Aorta (tissue), 5 donors: ENCODE data around the gene FHIP1A. TPM values are rescaled to one million over a fixed set of nuclear protein-coding genes. Genes with fewer than 3 reads are reported as not detected.
"Not testable (repeated sequence)": the region's sequence is repeated elsewhere in the genome, so short reads cannot be mapped to it uniquely, and the experiment has no call there.

ENCODE experiments used
- ATAC-seq: fragments of 200-7000 bp; cut with Tn5 transposase; one replicate; pipeline ENCODE4 v1.9.1; 2022; ENCODE audit warnings: moderate library complexity; ENCODE audit not compliant: low FRiP score
- DNase-seq, 2 donors: peaks; one replicate each; pipeline ENCODE4 v3.0.0-alpha.2; 2020
- H3K27ac ChIP-seq, 2 donors: one replicate each; pipeline ENCODE4 v1.5.1; 2013; ENCODE audit warnings: low read length in 2 of 2, mild to moderate bottlenecking in 2 of 2, moderate library complexity in 2 of 2, control low read depth in 1 of 2, inconsistent platforms in 1 of 2, low read depth in 1 of 2
- H3K27me3 ChIP-seq, 2 donors: one replicate each; pipeline ENCODE4 v1.6.1; 2013; ENCODE audit warnings: control low read depth in 1 of 2, low read length in 1 of 2, mild to moderate bottlenecking in 1 of 2, moderate library complexity in 1 of 2; ENCODE audit not compliant: insufficient read depth in 2 of 2, control insufficient read depth in 1 of 2
- H3K36me3 ChIP-seq, 2 donors: one replicate each; pipeline ENCODE4 v1.6.1; 2013; ENCODE audit warnings: control low read depth in 1 of 2, low read length in 1 of 2, mild to moderate bottlenecking in 1 of 2; ENCODE audit not compliant: insufficient read depth in 2 of 2, control insufficient read depth in 1 of 2
- H3K4me1 ChIP-seq, 2 donors: one replicate each; pipeline ENCODE4 v1.6.1; 2013; ENCODE audit warnings: low read length in 2 of 2, control low read depth in 1 of 2, mild to moderate bottlenecking in 1 of 2, moderate library complexity in 1 of 2; ENCODE audit not compliant: insufficient read depth in 2 of 2, control insufficient read depth in 1 of 2
- H3K4me3 ChIP-seq, 2 donors: one replicate each; pipeline ENCODE4 v1.5.1; 2013; ENCODE audit warnings: low read length in 2 of 2, control low read depth in 1 of 2, mild to moderate bottlenecking in 1 of 2
- H3K9me3 ChIP-seq: one replicate; pipeline ENCODE4 v1.6.1; 2013; ENCODE audit warnings: mild to moderate bottlenecking, low read length; ENCODE audit not compliant: control insufficient read depth
- WGBS, 2 donors: extraction: QIAGEN DNeasy Blood & Tissue Kit; methylation state at CpG; one replicate each; pipeline ENCODE4 v1.1.7; 2013; 5-methylcytosine and 5-hydroxymethylcytosine counted together
- intact Hi-C, 2 donors: fragments of 100-400 bp; cut with DNase I; formaldehyde crosslinking; loops; one replicate each; pipeline versions ENCODE4 v1.14.2 to v1.15.0; 2022
- long read RNA-seq, 2 donors: library from polyadenylated mRNA; unstranded; transcript quantifications; one replicate each; pipeline ENCODE4 v2.0.0, GENCODE V29; 2020 to 2021
- polyA plus RNA-seq, 2 donors: library from polyadenylated mRNA; stranded (reverse); fragments of 200-250 nt; gene quantifications; one replicate each; pipeline ENCODE4 v1.2.3, GENCODE V29; 2013
- total RNA-seq, 2 donors: library from RNA; stranded (reverse); fragmentation: NEBNext Ultra II Directional; extraction: Animal tissue kit (Norgen Biotek cat#: 25700); gene quantifications; one replicate each; pipeline ENCODE4 v1.2.1, GENCODE V29; 2021
- donor health status: healthy with polysubstance abuse.
- donor health status: Bipolar disorder and iron deficiency.
- donor health status: DM: no; HTN: no; CAD: no.
- donor health status: DM: no; HTN: no; CAD: no.
- donor health status: DM: yes; HTN: yes; CAD: no.

The FHIP1A gene
- total RNA-seq, result 1 to 10 TPM; 2.8 to 6.2 TPM
- polyA plus RNA-seq, result under 1 TPM in 1 of 2 donors, not detected in 1; 0.88 TPM
- long read RNA-seq, donor 1, partial matches to known transcripts, result 0 of 1 reads
- long read RNA-seq, donor 1, other reads (novel, unspliced or antisense), result 1 of 1 reads
- long read RNA-seq, donor 2, partial matches to known transcripts, result 0 of 2 reads
- long read RNA-seq, donor 2, other reads (novel, unspliced or antisense), result 2 of 2 reads

GRCh38 chr4:151408630-151409469 is at the start of gene FHIP1A:
TSS of gene FHIP1A (plus strand) at chr4:151409176. CDS start at chr4:151566260, 157,084 bp downstream.
- Histone ChIP-seq H3K9me3 (no peaks in the 10 kb centered on the region), H3K27me3 (no peaks in the 10 kb centered on the region), H3K4me1 (no peaks in the 10 kb centered on the region), H3K4me3 (peak within 1 kb of the TSS; percentile 44 to 93), H3K27ac (no peak within 1 kb of the TSS), H3K36me3 (no peaks in the 10 kb centered on the region)
- WGBS, 2 donors, result 3 to 7% methylated on average over 59 to 84 of the region's 84 CpGs
- ATAC-seq (peak; percentile 62), DNase-seq (peak; percentile 64 to 86)
- intact Hi-C loops, result no loop called here

GRCh38 chr4:151359576-151359975 is 49.4 kb upstream of the FHIP1A start:
- ATAC-seq (no peak), DNase-seq (no peak)
- 74 to 75% methylated on average over 4 of the region's 4 CpGs for whole genome bisulfite sequencing, 2 donors
- Histone ChIP-seq H3K36me3 (no peaks in the 10 kb centered on the region), H3K9me3 (no peaks in the 10 kb centered on the region), H3K4me3 (no peak overlapping the region), H3K27ac (no peak overlapping the region), H3K27me3 (no peaks in the 10 kb centered on the region), H3K4me1 (no peaks in the 10 kb centered on the region)
- intact Hi-C loops, result no loop called here

GRCh38 chr4:151361126-151361525 is 47.9 kb upstream of the FHIP1A start:
- no peaks in the 10 kb centered on the region for H3K9me3 ChIP-seq
- H3K4me3 ChIP-seq, result no peak overlapping the region
- no peaks in the 10 kb centered on the region for H3K4me1 ChIP-seq
- intact Hi-C loops, result loop anchor here (5.0 to 10.0 kb wide), 4 partner anchors 84 to 251 kb away; partner anchors contain the start of gene PRSS48 (in 1 of the 2)
- no peaks in the 10 kb centered on the region for H3K27me3 ChIP-seq
- no peak for ATAC-seq
- H3K27ac ChIP-seq, result no peak overlapping the region
- 93% methylated on average over 2 of the region's 2 CpGs for WGBS, 2 donors
- H3K36me3 ChIP-seq, result no peaks in the 10 kb centered on the region
- no peak for DNase-seq

- WGBS, 2 donors, result 87 to 91% methylated on average over 13 of the region's 13 CpGs
- no peak overlapping the region for H3K4me3 ChIP-seq
- no peak overlapping the region for H3K27ac ChIP-seq
- ATAC-seq (no peak), DNase-seq (no peak)
- no peaks in the 10 kb centered on the region for H3K27me3 ChIP-seq
- H3K4me1 ChIP-seq, result no peaks in the 10 kb centered on the region
- H3K9me3 ChIP-seq, result no peaks in the 10 kb centered on the region
- intact Hi-C loops, result loop anchor here (1.0 to 10.0 kb wide), 5 partner anchors 85 to 250 kb away; partner anchors contain the start of gene PRSS48 (in 1 of the 2)
- H3K36me3 ChIP-seq, result no peaks in the 10 kb centered on the region
These were observed 47.0 kb upstream of the FHIP1A start for GRCh38 chr4:151361966-151362365.

GRCh38 chr4:151362404-151363164 is 46.4 kb upstream of the FHIP1A start:
- H3K4me3 ChIP-seq, result no peak overlapping the region
- H3K4me1 ChIP-seq, result no peaks in the 10 kb centered on the region
- ATAC-seq, result peak; percentile 94
- peak; percentile 83 to 92 for DNase-seq
- H3K27ac ChIP-seq, result no peak overlapping the region
- no peaks in the 10 kb centered on the region for H3K36me3 ChIP-seq
- H3K27me3 ChIP-seq, result no peaks in the 10 kb centered on the region
- intact Hi-C loops, result loop anchor here (1.0 to 10.0 kb wide), 5 partner anchors 85 to 250 kb away; partner anchors contain the start of gene PRSS48 (in 1 of the 2)
- WGBS, 2 donors, result 41 to 42% methylated on average over 14 of the region's 14 CpGs
- H3K9me3 ChIP-seq, result no peaks in the 10 kb centered on the region

GRCh38 chr4:151376540-151376939 is 32.4 kb upstream of the FHIP1A start:
- no peaks in the 10 kb centered on the region for H3K9me3 ChIP-seq
- no peaks in the 10 kb centered on the region for H3K4me1 ChIP-seq
- H3K27ac ChIP-seq, result no peak overlapping the region
- intact Hi-C loops, result no loop called here
- H3K4me3 ChIP-seq, result no peak overlapping the region
- H3K27me3 ChIP-seq, result no peaks in the 10 kb centered on the region
- 67 to 70% methylated on average over 1 of the region's 1 CpG for WGBS, 2 donors
- peaks cover 0 to 2% of the 10 kb centered on the region in 2 donors for H3K36me3 ChIP-seq
- no peak for DNase-seq
- ATAC-seq, result no peak

GRCh38 chr4:151389311-151389710 is 19.7 kb upstream of the FHIP1A start:
- no peaks in the 10 kb centered on the region for H3K9me3 ChIP-seq
- DNase-seq (no peak), ATAC-seq (no peak)
- H3K4me1 ChIP-seq, result no peaks in the 10 kb centered on the region
- H3K27me3 ChIP-seq, result no peaks in the 10 kb centered on the region
- no peak overlapping the region for H3K27ac ChIP-seq
- intact Hi-C loops, result no loop called here
- no peaks in the 10 kb centered on the region for H3K36me3 ChIP-seq
- WGBS, 2 donors, result 59 to 64% methylated on average over 2 of the region's 2 CpGs
- H3K4me3 ChIP-seq, result no peak overlapping the region

GRCh38 chr4:151389799-151390198 is 19.2 kb upstream of the FHIP1A start:
- ATAC-seq, H3K4me3 ChIP-seq, DNase-seq, H3K4me1 ChIP-seq, H3K27ac ChIP-seq, H3K36me3 ChIP-seq, intact Hi-C loops, H3K27me3 ChIP-seq, H3K9me3 ChIP-seq: not testable (repeated sequence)
- 31 to 67% methylated on average over 1 of the region's 2 CpGs for WGBS, 2 donors
